Right renal cortex interstitium (tissue), 3 donors: ENCODE results near the gene CDC20. TPM values are rescaled to one million over a fixed set of nuclear protein-coding genes. Genes with fewer than 3 reads are reported as not detected.

ENCODE experiments used
- DNase-seq, 3 donors: peaks; one replicate each; pipeline ENCODE4 v3.0.0-alpha.2; 2013; ENCODE audit warnings: low read depth in 3 of 3, low spot score in 2 of 3
- polyA plus RNA-seq, 3 donors: library from polyadenylated mRNA; unstranded; fragments of 120-200 nt; gene quantifications; one replicate each; pipeline ENCODE4 v1.2.1, GENCODE V29; 2013; ENCODE audit not compliant: insufficient read length in 3 of 3

CDC20 gene
- polyA plus RNA-seq, 3 donors: 37.6 to 40.6 (median 38.2) TPM

GRCh38 chr1:43327549-43328292, 31.1 kb upstream of the CDC20 start:
- no peak for DNase-seq

GRCh38 chr1:43329995-43330751, 28.6 kb upstream of the CDC20 start:
- DNase-seq: no peak

GRCh38 chr1:43331688-43332087, 27.1 kb upstream of the CDC20 start:
- no peak for DNase-seq

DNA sequence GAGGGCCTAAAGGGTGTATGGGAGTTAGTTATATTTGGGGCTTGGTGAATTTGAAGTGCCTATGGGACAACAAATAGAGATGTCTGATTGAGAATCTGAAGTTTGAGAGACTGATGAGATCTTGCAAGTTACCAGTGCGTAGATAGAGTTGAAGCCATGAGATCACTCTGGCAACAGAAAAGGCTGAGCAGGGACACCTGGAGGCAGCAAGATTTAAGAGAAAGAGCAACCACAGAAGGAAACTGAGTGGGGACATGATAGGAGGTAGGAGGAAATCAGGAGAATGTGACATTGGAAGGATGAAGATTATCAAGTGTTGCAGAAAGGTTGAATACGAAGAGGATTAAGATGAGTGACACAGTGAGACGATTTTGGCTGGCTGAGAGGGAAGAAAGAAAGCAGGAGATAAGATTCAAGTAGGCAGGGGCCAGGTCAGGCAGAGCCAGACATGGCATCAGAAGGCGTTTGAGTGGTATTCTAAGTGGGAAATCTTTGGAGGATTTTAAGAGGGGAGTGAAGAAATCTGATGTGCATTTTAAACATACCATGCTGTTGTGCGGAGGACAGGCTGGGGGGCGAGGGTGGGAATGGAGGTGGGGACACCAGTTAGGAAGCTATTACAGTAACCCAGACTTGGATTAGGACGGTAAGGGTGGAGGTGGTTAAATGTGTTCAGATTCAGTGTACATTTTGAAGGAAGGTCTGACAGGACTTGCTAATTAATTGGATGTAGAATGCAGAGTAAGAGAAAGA, 24.2 kb upstream of the CDC20 start:
- DNase-seq: no peak

DNA sequence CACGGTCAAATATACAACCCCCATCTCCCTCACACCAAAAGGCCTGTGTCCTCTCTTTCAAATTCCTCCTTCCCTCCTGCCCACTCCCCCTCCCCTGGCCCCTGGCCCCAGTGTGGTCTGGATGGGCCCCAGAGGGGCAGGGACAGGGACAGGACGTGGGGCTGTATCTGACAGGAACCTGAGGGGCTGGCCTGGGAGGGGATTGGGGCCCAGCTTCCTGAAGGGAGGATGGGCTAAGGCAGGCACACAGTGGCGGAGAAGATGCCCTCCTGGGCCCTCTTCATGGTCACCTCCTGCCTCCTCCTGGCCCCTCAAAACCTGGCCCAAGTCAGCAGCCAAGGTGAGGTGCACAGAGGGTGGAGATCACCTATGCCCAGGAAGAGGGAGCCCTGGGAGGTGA, 21.2 kb upstream of the CDC20 start, which contains the start of gene MPL:
Gene MPL, plus strand, starts transcription at position 231 of the 400 bp plus-strand sequence. Its CDS starts 31 bp downstream, at position 262.
- no peak for DNase-seq

DNA sequence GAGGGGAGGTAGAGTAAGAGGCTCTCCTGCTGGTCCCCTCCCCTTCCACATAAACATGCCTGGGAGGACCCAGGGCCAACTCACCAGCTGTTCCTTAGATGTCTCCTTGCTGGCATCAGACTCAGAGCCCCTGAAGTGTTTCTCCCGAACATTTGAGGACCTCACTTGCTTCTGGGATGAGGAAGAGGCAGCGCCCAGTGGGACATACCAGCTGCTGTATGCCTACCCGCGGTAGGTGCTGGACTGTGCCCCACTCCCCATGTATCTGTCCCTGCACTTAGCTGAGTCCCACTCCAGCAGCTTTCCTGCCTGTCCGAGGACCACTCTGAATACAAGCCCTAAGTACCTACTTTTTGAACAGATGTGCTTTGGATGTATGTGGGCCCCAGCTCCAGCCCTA, 20.8 kb upstream of the CDC20 start:
- no peak for DNase-seq

GRCh38 chr1:43339584-43340232, 19.1 kb upstream of the CDC20 start:
- DNase-seq: no peak

DNA sequence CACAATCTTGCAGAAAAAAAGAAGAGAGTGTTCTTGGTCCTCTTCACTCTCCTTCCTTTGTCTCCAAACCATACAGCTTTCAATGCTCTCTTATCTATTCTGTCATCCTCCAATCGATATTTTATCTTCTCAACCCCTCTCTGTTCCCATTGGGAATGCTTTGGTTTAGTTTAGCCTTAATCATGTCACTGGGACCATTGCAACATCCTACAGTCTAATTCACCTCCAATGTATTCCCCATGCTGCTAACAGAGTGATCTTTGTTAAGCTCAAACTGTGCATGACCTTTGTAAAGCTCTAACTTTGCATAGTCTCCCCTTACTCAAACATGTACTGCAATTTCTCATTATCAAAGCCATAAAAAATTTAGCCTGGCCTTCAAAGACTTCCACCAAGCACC, 18.2 kb upstream of the CDC20 start:
- DNase-seq: no peak

DNA sequence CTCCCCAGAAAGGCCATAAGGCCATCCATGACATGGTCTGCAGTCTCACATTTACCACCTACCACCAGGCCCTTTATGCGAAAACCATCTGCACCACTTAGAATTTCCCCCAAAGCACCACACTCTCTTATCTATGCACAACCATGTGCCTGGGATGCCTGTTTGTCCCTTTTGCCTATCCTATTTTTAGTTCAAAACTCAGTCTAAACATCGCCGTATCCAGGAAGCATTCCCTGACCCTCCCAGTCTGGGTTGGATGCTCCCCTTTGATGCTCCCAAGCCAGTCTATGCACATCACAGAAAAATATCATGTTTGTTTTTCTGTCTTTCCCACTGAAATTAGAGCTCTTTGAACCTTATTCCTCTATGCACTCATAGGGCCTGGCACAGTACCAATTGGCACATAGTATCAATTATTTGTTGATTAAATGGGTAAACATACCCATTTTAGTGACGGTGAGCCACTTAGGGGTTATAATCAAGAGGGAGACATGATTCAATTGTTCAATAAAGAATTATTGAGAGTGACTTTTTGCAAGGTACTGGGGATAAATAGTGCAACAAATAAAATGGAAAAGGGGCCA, 14.4 kb upstream of the CDC20 start:
- DNase-seq: no peak

DNA sequence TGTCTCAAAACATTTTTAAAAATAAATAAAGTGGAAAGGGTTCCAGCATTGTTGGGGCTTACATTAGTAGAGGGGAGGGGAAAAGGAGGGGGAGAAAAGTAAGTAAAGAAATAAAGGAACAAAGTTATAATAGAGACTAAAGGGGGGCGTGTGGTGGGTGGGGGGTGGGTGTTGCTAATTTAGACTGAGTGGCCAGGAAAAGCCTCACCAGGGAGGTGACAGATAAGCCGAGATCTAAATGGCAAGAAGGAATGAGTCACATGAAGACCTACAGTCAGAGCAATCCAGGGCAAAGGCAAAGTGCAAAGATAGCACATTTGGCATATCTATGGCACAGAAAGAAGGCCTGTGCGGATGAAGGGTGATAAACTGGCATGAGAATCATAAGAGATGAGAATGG, 13.7 kb upstream of the CDC20 start:
- DNase-seq: no peak

- no peak for DNase-seq
These were observed 12.1 kb upstream of the CDC20 start for GRCh38 chr1:43346636-43347035.

- no peak for DNase-seq
These were observed 10.4 kb upstream of the CDC20 start for GRCh38 chr1:43348343-43348808.

DNA sequence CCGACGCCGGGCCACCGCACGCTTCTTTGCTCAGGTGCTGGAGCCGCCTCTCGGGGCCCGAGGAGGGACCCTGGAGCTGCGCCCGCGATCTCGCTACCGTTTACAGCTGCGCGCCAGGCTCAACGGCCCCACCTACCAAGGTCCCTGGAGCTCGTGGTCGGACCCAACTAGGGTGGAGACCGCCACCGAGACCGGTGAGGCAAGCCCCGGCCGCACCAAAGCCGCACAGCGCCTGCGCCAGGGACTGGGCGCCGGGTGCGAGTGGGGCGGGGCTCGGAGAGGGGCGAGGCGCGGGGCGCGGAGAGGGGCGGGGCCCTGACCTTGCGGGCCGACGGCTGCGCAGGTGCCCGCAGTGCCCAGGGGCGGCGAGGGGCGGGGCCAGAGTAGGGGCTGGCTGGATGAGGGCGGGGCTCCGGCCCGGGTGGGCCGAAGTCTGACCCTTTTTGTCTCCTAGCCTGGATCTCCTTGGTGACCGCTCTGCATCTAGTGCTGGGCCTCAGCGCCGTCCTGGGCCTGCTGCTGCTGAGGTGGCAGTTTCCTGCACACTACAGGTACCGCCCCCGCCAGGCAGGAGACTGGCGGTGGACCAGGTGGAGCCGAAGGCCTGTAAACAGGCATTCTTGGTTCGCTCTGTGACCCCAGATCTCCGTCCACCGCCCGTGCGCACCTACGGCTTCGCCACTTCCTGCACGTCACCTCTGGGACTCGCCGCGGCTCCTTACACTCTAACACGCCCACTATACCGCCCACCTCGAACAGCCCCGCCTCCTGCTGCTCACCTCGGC, 9.8 kb upstream of the CDC20 start:
- DNase-seq: peak in 2 of 3 donors; percentile 65 to 74

GRCh38 chr1:43349594-43350306, 9.0 kb upstream of the CDC20 start:
- DNase-seq: no peak

DNA sequence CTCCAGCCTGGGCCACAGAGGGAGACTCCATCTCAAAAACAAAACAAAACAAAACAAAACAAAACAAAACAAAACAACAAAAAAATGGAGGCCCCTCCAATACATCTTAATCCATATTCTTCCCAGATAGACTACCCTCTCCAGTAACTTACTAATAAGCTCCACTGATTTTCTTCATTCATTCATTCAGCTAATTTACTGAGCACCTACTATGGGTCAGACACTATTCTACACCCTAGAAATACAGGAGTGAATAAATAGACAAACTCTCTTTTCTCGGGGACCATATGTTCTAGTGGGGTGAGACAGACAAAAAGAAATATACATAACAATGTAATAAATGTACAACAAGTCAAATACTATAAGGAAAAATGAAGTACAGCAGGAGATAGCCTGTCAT, 7.8 kb upstream of the CDC20 start:
- DNase-seq: no peak

- DNase-seq: no peak
These were observed 7.1 kb upstream of the CDC20 start for GRCh38 chr1:43351421-43352350.

- no peak for DNase-seq
These were observed 6.5 kb upstream of the CDC20 start for GRCh38 chr1:43352351-43352705.

- no peak for DNase-seq
These were observed 5.9 kb upstream of the CDC20 start for GRCh38 chr1:43352881-43353280.
